Loucy (cell line): ENCODE measurements around the gene TMTC3.

Experiments
- H2AFZ ChIP-seq: fragments of 200-600 bp; sonication (generic); 2 replicates; pipeline ENCODE4 v1.6.0; 2016; ENCODE audit warnings: antibody characterized with exemption, mild to moderate bottlenecking, low read length, moderate library complexity
- H3F3A ChIP-seq: fragments of 200-600 bp; 2 replicates; pipeline ENCODE4 v1.6.0; 2016; ENCODE audit warnings: antibody characterized with exemption, low read depth, mild to moderate bottlenecking
- H3K27me3 ChIP-seq: fragments of 200-600 bp; sonication (generic); 2 replicates; pipeline ENCODE4 v1.6.1; 2014; ENCODE audit warnings: low read length, mild to moderate bottlenecking; ENCODE audit not compliant: insufficient read depth, poor library complexity, severe bottlenecking
- H3K36me3 ChIP-seq: fragments of 200-600 bp; sonication (generic); 2 replicates; pipeline ENCODE4 v1.6.1; 2016; ENCODE audit warnings: low read length; ENCODE audit not compliant: insufficient read depth
- H3K4me1 ChIP-seq: fragments of 200-600 bp; sonication (generic); 2 replicates; pipeline ENCODE4 v1.5.1; 2014; ENCODE audit warnings: low read length, mild to moderate bottlenecking; ENCODE audit not compliant: insufficient read depth, poor library complexity, severe bottlenecking
- H3K4me2 ChIP-seq: fragments of 200-600 bp; sonication (generic); 2 replicates; pipeline ENCODE4 v1.6.0; 2014; ENCODE audit warnings: antibody characterized with exemption, low read length, low read depth, mild to moderate bottlenecking; ENCODE audit not compliant: poor library complexity, severe bottlenecking
- H3K4me3 ChIP-seq: fragments of 200-600 bp; sonication (generic); 2 replicates; pipeline ENCODE4 v1.5.1; 2014; ENCODE audit warnings: low read length, mild to moderate bottlenecking, mixed read lengths; ENCODE audit not compliant: poor library complexity, severe bottlenecking
- H3K79me2 ChIP-seq: fragments of 200-600 bp; sonication (generic); 2 replicates; pipeline ENCODE4 v1.6.1; 2014; ENCODE audit warnings: low read length; ENCODE audit not compliant: insufficient read depth
- H3K9ac ChIP-seq: fragments of 200-600 bp; sonication (generic); 2 replicates; pipeline ENCODE4 v1.6.0; 2014; ENCODE audit warnings: mild to moderate bottlenecking, low read depth, low read length, moderate library complexity; ENCODE audit not compliant: poor library complexity, severe bottlenecking
- H3K9me2 ChIP-seq: fragments of 200-600 bp; sonication (generic); replicated peaks from 2 replicates; pipeline ENCODE4 v1.6.1; 2016; ENCODE audit warnings: low read depth, low read length, mixed read lengths
- H3K9me3 ChIP-seq: fragments of 200-600 bp; sonication (generic); 2 replicates; pipeline ENCODE4 v1.6.1; 2014; ENCODE audit warnings: mild to moderate bottlenecking, antibody characterized with exemption, low read length, low read depth; ENCODE audit not compliant: insufficient read depth
- H4K20me1 ChIP-seq: fragments of 200-600 bp; sonication (generic); 2 replicates; pipeline ENCODE4 v1.6.0; 2014; ENCODE audit warnings: antibody characterized with exemption, low read length, mild to moderate bottlenecking; ENCODE audit not compliant: insufficient read depth, poor library complexity, severe bottlenecking
- CTCF ChIP-seq: fragments of 200-600 bp; sonication (generic); conservative IDR thresholded peaks from 2 replicates; pipeline ENCODE4 v1.5.1; 2014; ENCODE audit warnings: mild to moderate bottlenecking, antibody characterized with exemption, low read length
- EZH2phosphoT487 ChIP-seq: fragments of 200-600 bp; IDR thresholded peaks from 2 replicates; pipeline ENCODE4 v1.6.1; 2018; ENCODE audit warnings: antibody characterized with exemption, mild to moderate bottlenecking, moderate library complexity, borderline replicate concordance

The TMTC3 gene

DNA sequence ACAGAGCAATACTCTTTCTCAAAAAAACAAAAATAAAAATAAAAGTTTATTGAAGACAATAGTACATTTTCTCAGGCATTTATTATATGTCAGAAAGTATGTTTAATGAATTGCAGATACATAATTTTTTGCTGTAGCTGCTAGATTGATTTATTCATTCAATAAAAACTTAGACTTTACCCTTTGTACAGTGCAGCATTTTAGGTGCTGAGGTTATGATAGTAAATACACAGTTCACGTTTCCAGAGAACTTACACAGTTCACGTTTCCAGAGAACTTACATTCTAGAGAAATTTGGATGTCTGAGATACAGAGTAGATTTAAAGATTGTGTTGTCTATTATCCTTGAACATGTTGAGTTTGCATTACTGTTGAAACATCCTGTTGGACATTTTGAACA is 25.3 kb downstream of the TMTC3 start:
- no peak overlapping the region for H2AFZ ChIP-seq
- TF ChIP-seq EZH2phosphoT487 = no peak
- TF ChIP-seq CTCF = no peak
- no peak overlapping the region for H3K9ac ChIP-seq
- no peaks in the 10 kb centered on the region for H3K27me3 ChIP-seq
- no peaks in the 10 kb centered on the region for H4K20me1 ChIP-seq
- peaks cover 8% of the 10 kb centered on the region; the same call in 1 of the 2 replicates for H3K36me3 ChIP-seq
- no peaks in the 10 kb centered on the region for H3K9me2 ChIP-seq
- no peaks in the 10 kb centered on the region for H3K4me1 ChIP-seq
- H3K4me2 ChIP-seq = no peak overlapping the region
- no peaks in the 10 kb centered on the region for H3K9me3 ChIP-seq
- no peaks in the 10 kb centered on the region for H3F3A ChIP-seq
- no peak overlapping the region for H3K4me3 ChIP-seq
- H3K79me2 ChIP-seq = no peaks in the 10 kb centered on the region

DNA sequence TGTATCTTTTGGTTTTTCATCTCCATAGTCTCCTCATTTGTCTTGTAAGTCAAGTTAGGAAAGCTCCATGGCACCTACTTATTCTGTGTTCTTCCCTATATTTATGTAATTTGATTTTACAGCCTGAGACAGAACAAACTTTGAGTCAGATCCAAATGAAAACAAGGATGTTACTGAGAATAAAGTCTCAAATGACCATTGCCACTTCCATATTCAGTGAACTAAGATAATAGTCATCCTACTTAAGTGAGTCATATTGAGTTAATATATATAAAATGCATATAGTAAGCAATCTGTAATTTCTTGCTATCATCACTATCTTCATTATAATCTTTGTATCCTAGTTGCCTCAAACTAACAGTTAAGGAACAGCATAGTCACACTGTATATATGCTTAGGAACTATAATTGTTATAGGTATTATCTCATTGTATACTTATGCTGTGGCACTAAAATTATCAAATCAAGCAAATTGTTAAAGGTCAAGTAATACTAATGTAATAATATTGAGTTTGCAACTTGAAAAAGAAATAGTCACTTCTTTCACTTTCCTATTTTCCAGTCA is 30.8 kb downstream of the TMTC3 start:
- Histone ChIP-seq H3K9me3 (no peaks in the 10 kb centered on the region), H3K4me1 (no peaks in the 10 kb centered on the region), H3K27me3 (no peaks in the 10 kb centered on the region), H3K36me3 (peaks cover 5% of the 10 kb centered on the region; the same call in 1 of the 2 replicates), H3K79me2 (no peaks in the 10 kb centered on the region), H3K9me2 (no peaks in the 10 kb centered on the region), H3F3A (no peaks in the 10 kb centered on the region), H3K9ac (no peak overlapping the region), H3K4me3 (no peak overlapping the region), H4K20me1 (no peaks in the 10 kb centered on the region), H2AFZ (no peak overlapping the region), H3K4me2 (no peak overlapping the region)
- TF ChIP-seq EZH2phosphoT487 (no peak), CTCF (no peak)

DNA sequence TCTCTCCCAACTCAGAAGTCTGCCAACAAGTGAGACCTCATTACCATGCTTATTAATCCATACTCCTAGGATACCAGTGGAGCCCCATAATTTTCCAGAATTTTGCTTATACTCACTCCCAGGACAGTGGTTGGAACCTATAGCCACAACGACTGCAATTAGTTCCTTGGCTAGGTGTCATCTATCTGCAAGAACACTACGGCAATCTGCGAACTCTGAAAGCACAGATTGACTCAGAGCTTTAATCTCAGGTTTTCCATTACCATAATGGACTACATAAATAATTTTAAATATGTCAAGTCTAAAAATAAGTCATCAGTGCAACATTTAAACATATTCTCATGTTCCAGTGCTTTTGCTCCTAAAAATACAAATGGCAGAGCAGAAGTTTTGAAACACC is 33.4 kb downstream of the TMTC3 start:
- no peak overlapping the region for H2AFZ ChIP-seq
- H3K36me3 ChIP-seq = peaks cover 9% of the 10 kb centered on the region; the same call in 1 of the 2 replicates
- no peaks in the 10 kb centered on the region for H3K4me1 ChIP-seq

More for the DNA sequence above, 33.4 kb downstream of the TMTC3 start:
- no peak for TF ChIP-seq EZH2phosphoT487
- no peak for TF ChIP-seq CTCF
- no peaks in the 10 kb centered on the region for H3K9me2 ChIP-seq
- H3F3A ChIP-seq = no peaks in the 10 kb centered on the region
- H3K4me2 ChIP-seq = no peak overlapping the region
- H3K9me3 ChIP-seq = no peaks in the 10 kb centered on the region
- H3K4me3 ChIP-seq = no peak overlapping the region
- no peaks in the 10 kb centered on the region for H4K20me1 ChIP-seq
- H3K79me2 ChIP-seq = no peaks in the 10 kb centered on the region
- no peaks in the 10 kb centered on the region for H3K27me3 ChIP-seq
- H3K9ac ChIP-seq = no peak overlapping the region
